ENCODE results near the gene SNX9. TPM values are rescaled to one million over a fixed set of nuclear protein-coding genes. Genes with fewer than 3 reads are reported as not detected.

SNX9 gene
- total and polyA plus RNA-seq, 7 donors, result 18.4 to 30.7 (median 26.5) TPM

DNA sequence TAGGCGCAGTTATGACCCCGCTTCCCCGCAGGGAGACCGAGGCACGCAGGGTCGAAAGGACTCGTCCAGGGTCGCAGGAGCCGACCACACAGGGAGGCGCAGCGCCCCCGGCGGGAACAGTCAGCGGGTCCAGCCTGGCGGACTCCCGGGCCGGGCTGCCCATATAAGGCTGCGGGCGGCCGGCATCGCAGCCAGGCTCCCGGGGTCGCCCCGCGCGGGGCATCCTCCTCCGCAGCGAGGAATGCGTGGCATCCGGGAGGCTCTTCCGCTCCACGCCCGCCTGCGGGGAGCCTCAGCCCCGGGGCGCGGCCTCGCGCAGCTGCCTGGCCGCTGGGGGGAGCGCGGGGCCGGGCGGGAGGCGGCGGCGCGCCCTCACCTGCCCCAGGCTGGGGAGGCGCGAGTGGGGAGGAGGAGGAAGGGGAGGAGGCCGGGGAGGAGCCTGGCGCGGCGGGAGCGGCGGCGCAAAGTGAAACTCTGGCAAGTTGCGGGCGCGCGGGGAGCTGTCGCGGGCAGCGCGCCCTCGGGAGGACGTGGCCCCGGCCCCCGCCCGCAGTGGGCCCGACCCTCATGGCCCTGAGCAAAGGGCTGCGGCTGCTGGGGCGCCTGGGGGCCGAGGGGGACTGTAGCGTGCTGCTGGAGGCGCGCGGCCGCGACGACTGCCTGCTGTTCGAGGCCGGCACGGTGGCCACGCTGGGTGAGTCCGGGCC, 158.5 kb downstream of the SNX9 start, which contains the start of gene SYNJ2:
SYNJ2 (plus strand) TSS at position 469 of the 707 bp plus-strand sequence; CDS start at position 568, 99 bp downstream.
- H3K27ac ChIP-seq, result peak within 1 kb of the TSS; percentile 71
- peak; percentile 84 to 93 (median 90) for ATAC-seq
- peaks cover 10% of the 10 kb centered on the region for H3K4me1 ChIP-seq
- intact Hi-C loops (cut with DNase I), result loop anchor here (2.0 to 5.0 kb wide), 3 partner anchors 61 to 91 kb away; no protein-coding TSS in a partner anchor
- H3K27me3 ChIP-seq (ENCODE audit: insufficient read depth in 3 of 3, low read length in 2 of 3), result no peaks in the 10 kb centered on the region
- H3K4me3 ChIP-seq, result peak within 1 kb of the TSS; percentile 97
- TF ChIP-seq, protein P1, sequence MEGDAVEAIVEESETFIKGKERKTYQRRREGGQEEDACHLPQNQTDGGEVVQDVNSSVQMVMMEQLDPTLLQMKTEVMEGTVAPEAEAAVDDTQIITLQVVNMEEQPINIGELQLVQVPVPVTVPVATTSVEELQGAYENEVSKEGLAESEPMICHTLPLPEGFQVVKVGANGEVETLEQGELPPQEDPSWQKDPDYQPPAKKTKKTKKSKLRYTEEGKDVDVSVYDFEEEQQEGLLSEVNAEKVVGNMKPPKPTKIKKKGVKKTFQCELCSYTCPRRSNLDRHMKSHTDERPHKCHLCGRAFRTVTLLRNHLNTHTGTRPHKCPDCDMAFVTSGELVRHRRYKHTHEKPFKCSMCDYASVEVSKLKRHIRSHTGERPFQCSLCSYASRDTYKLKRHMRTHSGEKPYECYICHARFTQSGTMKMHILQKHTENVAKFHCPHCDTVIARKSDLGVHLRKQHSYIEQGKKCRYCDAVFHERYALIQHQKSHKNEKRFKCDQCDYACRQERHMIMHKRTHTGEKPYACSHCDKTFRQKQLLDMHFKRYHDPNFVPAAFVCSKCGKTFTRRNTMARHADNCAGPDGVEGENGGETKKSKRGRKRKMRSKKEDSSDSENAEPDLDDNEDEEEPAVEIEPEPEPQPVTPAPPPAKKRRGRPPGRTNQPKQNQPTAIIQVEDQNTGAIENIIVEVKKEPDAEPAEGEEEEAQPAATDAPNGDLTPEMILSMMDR (IDR thresholded peaks at IDR 0.05), result peak; percentile 49
- DNase-seq, result peak; percentile 77 to 89
- no peaks in the 10 kb centered on the region for H3K36me3 ChIP-seq (ENCODE audit: insufficient read depth in 1 of 2, low read depth in 1 of 2)
- 1% methylated on average over 41 to 86 of the region's 86 CpGs for WGBS, 3 donors
- H3K9me3 ChIP-seq, result no peaks in the 10 kb centered on the region

DNA sequence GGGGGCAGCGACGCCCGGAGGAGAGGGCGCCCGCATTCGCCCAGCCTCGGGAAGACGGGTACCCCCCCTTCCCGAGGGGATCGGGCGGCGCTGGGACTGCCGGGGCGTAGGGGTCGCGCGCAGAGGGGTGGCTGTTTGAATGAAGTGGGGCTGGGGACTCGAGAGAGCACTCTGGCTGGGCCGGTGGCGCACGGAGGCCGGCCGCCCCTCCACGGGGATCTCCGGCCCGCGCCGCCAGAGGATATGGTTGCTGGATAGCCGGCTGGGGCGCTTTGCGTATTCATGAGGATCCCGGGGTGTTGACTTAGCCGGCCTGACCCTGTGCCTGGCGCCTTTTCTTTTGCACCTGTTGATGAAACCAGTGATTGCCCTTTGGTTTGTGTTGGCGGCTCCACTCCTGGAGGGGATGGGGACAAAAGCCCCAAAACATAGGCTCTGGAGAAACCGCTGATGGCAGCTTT, 159.1 kb downstream of the SNX9 start:
- H3K27ac ChIP-seq, result peak overlapping the region; percentile 71

DNA sequence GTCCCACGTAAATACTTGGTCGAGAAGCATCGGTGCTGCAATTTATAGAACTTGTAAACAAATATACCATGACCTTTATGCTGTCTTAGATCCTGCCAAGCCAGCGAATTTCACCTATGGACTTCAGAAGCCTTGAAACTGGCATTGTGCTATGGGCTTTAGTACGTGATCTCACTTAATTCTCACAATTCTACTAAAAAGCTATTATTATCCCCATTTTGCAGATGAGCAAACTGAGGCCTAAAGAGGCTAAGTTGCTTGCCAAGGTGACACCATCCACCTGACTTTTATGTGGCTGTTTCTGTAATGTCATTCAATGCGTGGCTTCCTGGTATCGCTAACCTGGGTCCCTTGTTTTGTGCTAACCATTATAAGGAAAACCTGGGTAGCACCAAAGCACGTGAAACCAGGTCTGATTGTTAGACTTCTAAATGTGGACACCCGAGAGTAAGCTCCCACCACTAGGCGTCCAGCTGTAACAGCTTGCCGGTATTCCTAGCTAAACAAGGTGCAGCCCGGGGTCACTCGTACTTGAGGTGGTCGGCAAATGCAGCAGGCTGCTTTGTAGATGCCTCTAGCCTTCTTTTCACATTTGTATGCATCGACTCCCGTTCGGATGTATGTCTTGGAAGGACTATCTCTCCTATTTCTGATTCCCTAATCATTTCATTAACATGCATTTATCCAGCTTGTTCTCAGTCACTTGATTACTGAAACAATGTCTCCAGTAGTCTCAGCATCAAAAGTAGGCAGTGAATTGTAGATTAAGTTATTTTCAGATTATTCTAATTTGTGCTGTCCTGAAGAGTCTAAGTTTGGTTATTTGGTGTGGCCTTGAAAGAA, 159.7 kb downstream of the SNX9 start:
- H3K27ac ChIP-seq, result peak overlapping the region; percentile 71
- TF ChIP-seq, protein P1 (IDR thresholded peaks at IDR 0.05), result no peak
- intact Hi-C loops (cut with DNase I), result loop anchor here in 1 of 2 donors (2.0 to 5.0 kb wide), 2 partner anchors 60 to 88 kb away; no protein-coding TSS in a partner anchor
- WGBS, 3 donors, result 58 to 72% (median 64%) methylated on average over 17 of the region's 17 CpGs
- ATAC-seq, result no peak
- peaks cover 11% of the 10 kb centered on the region for H3K4me1 ChIP-seq
- peak overlapping the region; percentile 97 for H3K4me3 ChIP-seq
- no peaks in the 10 kb centered on the region for H3K27me3 ChIP-seq (ENCODE audit: insufficient read depth in 3 of 3, low read length in 2 of 3)
- H3K36me3 ChIP-seq (ENCODE audit: insufficient read depth in 1 of 2, low read depth in 1 of 2), result no peaks in the 10 kb centered on the region
- no peaks in the 10 kb centered on the region for H3K9me3 ChIP-seq
- DNase-seq, result no peak

More for the DNA sequence above, 159.1 kb downstream of the SNX9 start:
- TF ChIP-seq, protein P1 (IDR thresholded peaks at IDR 0.05), result no peak
- Histone ChIP-seq H3K27me3 (ENCODE audit: insufficient read depth in 3 of 3, low read length in 2 of 3) (no peaks in the 10 kb centered on the region), H3K36me3 (ENCODE audit: insufficient read depth in 1 of 2, low read depth in 1 of 2) (no peaks in the 10 kb centered on the region), H3K9me3 (no peaks in the 10 kb centered on the region), H3K4me3 (peak overlapping the region; percentile 97), H3K4me1 (peaks cover 10% of the 10 kb centered on the region)
- intact Hi-C loops (cut with DNase I), result loop anchor here in 1 of 2 donors (2.0 to 5.0 kb wide), 2 partner anchors 60 to 89 kb away; no protein-coding TSS in a partner anchor
- WGBS, 3 donors, result 1 to 3% (median 2%) methylated on average over 28 to 36 of the region's 36 CpGs
- DNase-seq, result peak in 1 of 2 donors; percentile 44
- peak; percentile 21 to 54 (median 47) for ATAC-seq

DNA sequence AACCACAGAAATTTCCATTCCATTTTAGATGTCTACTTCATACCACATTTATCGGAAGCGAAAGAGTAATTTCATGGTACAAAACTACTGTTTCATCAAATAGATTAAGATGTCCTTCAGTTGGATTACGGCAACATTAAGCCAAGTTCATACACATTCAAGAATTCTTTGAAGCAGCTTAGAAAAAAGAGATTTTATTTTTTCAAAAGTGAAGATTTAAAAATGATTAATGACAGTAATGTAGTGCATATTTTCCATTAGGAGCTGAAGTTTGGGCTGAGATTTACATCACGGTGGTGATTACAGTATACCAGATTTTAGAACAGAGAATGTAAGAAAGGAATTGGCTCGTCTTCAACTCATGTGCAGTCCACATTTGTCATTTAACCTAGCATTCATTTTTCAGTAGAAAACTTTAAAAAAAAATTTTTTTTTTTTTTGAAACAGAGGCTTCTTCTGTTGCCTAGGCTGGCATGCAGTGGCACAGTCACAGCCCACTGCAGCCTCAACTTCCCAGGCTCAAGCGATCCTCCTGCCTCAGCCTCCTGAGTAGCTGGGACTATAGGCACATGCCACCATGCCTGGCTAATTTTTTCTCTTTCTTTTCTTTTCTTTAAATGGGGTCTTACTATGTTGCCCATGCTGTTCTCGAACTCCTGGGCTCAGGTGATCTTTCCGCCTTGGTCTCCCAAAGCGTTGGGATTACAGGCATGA, 160.5 kb downstream of the SNX9 start:
- DNase-seq, result no peak
- 92 to 95% (median 94%) methylated on average over 9 of the region's 9 CpGs for WGBS, 3 donors
- Histone ChIP-seq H3K4me1 (peaks cover 19% of the 10 kb centered on the region), H3K36me3 (ENCODE audit: insufficient read depth in 1 of 2, low read depth in 1 of 2) (no peaks in the 10 kb centered on the region), H3K9me3 (no peaks in the 10 kb centered on the region), H3K27ac (no peak overlapping the region), H3K4me3 (no peak overlapping the region), H3K27me3 (ENCODE audit: insufficient read depth in 3 of 3, low read length in 2 of 3) (no peaks in the 10 kb centered on the region)
- intact Hi-C loops (cut with DNase I), result loop anchor here in 1 of 2 donors (2.0 to 5.0 kb wide), 2 partner anchors 59 to 87 kb away; no protein-coding TSS in a partner anchor
- ATAC-seq, result no peak
- TF ChIP-seq, protein P1 (IDR thresholded peaks at IDR 0.05), result no peak

Data from psoas muscle (tissue), 8 donors.